Neural cell (in vitro differentiated cells): ENCODE data around the gene MAST4. TPM values are rescaled to one million over a fixed set of nuclear protein-coding genes. Genes with fewer than 3 reads are reported as not detected.

ENCODE experiments used
- H2AFZ ChIP-seq: fragments of 200-600, 300-800 bp; sonication (generic), shearing (Covaris generic); 2 replicates; pipeline ENCODE4 v1.6.0; 2014; ENCODE audit warnings: low read depth, mild to moderate bottlenecking, antibody characterized with exemption, low read length, moderate library complexity
- H3F3A ChIP-seq: fragments of 200-600 bp; shearing (Covaris generic); 2 replicates; pipeline ENCODE4 v1.6.1; 2016; ENCODE audit warnings: mild to moderate bottlenecking, moderate library complexity, mixed read lengths, antibody characterized with exemption, low read length; ENCODE audit not compliant: insufficient read depth, poor library complexity, severe bottlenecking
- H3K27ac ChIP-seq: fragments of 200-600, 300-800 bp; sonication (generic), shearing (Covaris generic); 2 replicates; pipeline ENCODE4 v1.5.1; 2014; ENCODE audit warnings: mild to moderate bottlenecking, low read length, moderate library complexity
- H3K27me3 ChIP-seq: fragments of 300-800, 200-600 bp; sonication (generic), shearing (Covaris generic); 2 replicates; pipeline ENCODE4 v1.6.0; 2014; ENCODE audit warnings: mild to moderate bottlenecking, low read depth, low read length, moderate library complexity; ENCODE audit not compliant: insufficient read depth
- H3K36me3 ChIP-seq: fragments of 300-800, 200-600 bp; sonication (generic), shearing (Covaris generic); 2 replicates; pipeline ENCODE4 v1.5.1; 2014; ENCODE audit warnings: mild to moderate bottlenecking, antibody characterized with exemption, low read length, moderate library complexity; ENCODE audit not compliant: insufficient read depth
- H3K4me2 ChIP-seq: fragments of 300-800, 200-600 bp; sonication (generic), shearing (Covaris generic); 2 replicates; pipeline ENCODE4 v1.6.0; 2014; ENCODE audit warnings: mild to moderate bottlenecking, low read length
- H3K4me3 ChIP-seq: fragments of 300-800, 200-600 bp; sonication (generic), shearing (Covaris generic); 2 replicates; pipeline ENCODE4 v1.5.1; 2014; ENCODE audit warnings: mild to moderate bottlenecking, low read length, moderate library complexity
- H3K79me2 ChIP-seq: fragments of 200-600 bp; shearing (Covaris generic); replicated peaks from 2 replicates; pipeline ENCODE4 v1.6.0; 2014; ENCODE audit warnings: mild to moderate bottlenecking, low read length, moderate library complexity; ENCODE audit not compliant: insufficient read depth
- H3K9ac ChIP-seq: fragments of 300-800, 200-600 bp; sonication (generic), shearing (Covaris generic); 2 replicates; pipeline ENCODE4 v1.6.1; 2016; ENCODE audit warnings: mild to moderate bottlenecking, low read length, mixed read lengths
- H3K9me2 ChIP-seq: fragments of 200-600 bp; shearing (Covaris generic); 2 replicates; pipeline ENCODE4 v1.6.1; 2016; ENCODE audit warnings: mild to moderate bottlenecking, low read length, mixed read lengths; ENCODE audit not compliant: insufficient read depth
- H3K9me3 ChIP-seq: fragments of 200-600, 300-800 bp; sonication (generic), shearing (Covaris generic); 2 replicates; pipeline ENCODE4 v1.6.1; 2016; ENCODE audit warnings: mild to moderate bottlenecking, mixed run types, low read length, moderate library complexity, mixed read lengths
- H4K20me1 ChIP-seq: fragments of 200-600 bp; shearing (Covaris generic); 2 replicates; pipeline ENCODE4 v1.6.1; 2016; ENCODE audit warnings: mild to moderate bottlenecking, mixed run types; ENCODE audit not compliant: insufficient read depth
- EP300 ChIP-seq: fragments of 450-650 bp; conservative IDR thresholded peaks from 2 replicates; pipeline ENCODE4 v1.6.1; 2014; ENCODE audit warnings: antibody characterized with exemption, mild to moderate bottlenecking, moderate library complexity; ENCODE audit not compliant: poor library complexity, severe bottlenecking
- EZH2 ChIP-seq: fragments of 200-600, 300-800 bp; shearing (Covaris generic), sonication (generic); IDR thresholded peaks from 2 replicates; pipeline ENCODE4 v1.6.1; 2014; ENCODE audit warnings: antibody characterized with exemption, low read length, borderline replicate concordance, mild to moderate bottlenecking; ENCODE audit not compliant: insufficient read depth, poor library complexity, severe bottlenecking
- MXI1 ChIP-seq: fragments of 450-650 bp; conservative IDR thresholded peaks from 2 replicates; pipeline ENCODE4 v1.6.1; 2014; ENCODE audit warnings: antibody characterized with exemption, mild to moderate bottlenecking; ENCODE audit not compliant: poor library complexity, severe bottlenecking
- POLR2AphosphoS5 ChIP-seq: IDR thresholded peaks from 2 replicates; pipeline ENCODE4 v1.6.1; 2012
- RAD21 ChIP-seq: fragments of 450-650 bp; conservative IDR thresholded peaks from 2 replicates; pipeline ENCODE4 v1.6.1; 2014; ENCODE audit warnings: antibody characterized with exemption, mild to moderate bottlenecking, moderate library complexity
- REST ChIP-seq: IDR thresholded peaks from 2 replicates; pipeline ENCODE4 v1.6.1; 2012; ENCODE audit warnings: borderline replicate concordance
- SMC3 ChIP-seq: fragments of 450-650 bp; conservative IDR thresholded peaks from 2 replicates; pipeline ENCODE4 v1.6.1; 2014; ENCODE audit warnings: antibody characterized with exemption, mild to moderate bottlenecking, moderate library complexity; ENCODE audit not compliant: poor library complexity
- TAF1 ChIP-seq: IDR thresholded peaks from 2 replicates; pipeline ENCODE4 v1.6.1; 2012; ENCODE audit warnings: low read depth
- polyA plus RNA-seq: library from polyadenylated mRNA; depleted of rRNA; stranded (reverse); fragments of >200 nt; gene quantifications from 2 replicates; pipeline ENCODE4 v1.2.3, GENCODE V29; 2014
- TF ChIP-seq, protein P1 (sequence below): fragments of 450-650 bp; IDR thresholded peaks from 2 replicates; pipeline ENCODE4 v1.5.1; 2014; ENCODE audit warnings: antibody characterized with exemption, mild to moderate bottlenecking, moderate library complexity; ENCODE audit not compliant: poor library complexity, severe bottlenecking

Gene MAST4
- polyA plus RNA-seq, 1 donor from 2014 or later: 2.3 TPM

GRCh38 chr5:66796305-66797292 is 200.4 kb downstream of the MAST4 start:
- H3K79me2 ChIP-seq: no peaks in the 10 kb centered on the region

GRCh38 chr5:66802941-66803340 is 206.7 kb downstream of the MAST4 start:
- Histone ChIP-seq H4K20me1 (no peaks in the 10 kb centered on the region), H3K9me3 (no peaks in the 10 kb centered on the region), H3K9me2 (no peaks in the 10 kb centered on the region), H3K4me3 (no peak overlapping the region), H3F3A (no peaks in the 10 kb centered on the region), H3K4me2 (no peak overlapping the region), H3K27ac (no peak overlapping the region), H3K27me3 (no peaks in the 10 kb centered on the region), H3K9ac (no peak overlapping the region), H2AFZ (no peak overlapping the region), H3K79me2 (no peaks in the 10 kb centered on the region), H3K36me3 (no peaks in the 10 kb centered on the region)
- TF ChIP-seq REST: no peak
- no peak for TF ChIP-seq MXI1
- no peak for TF ChIP-seq EZH2
- TF ChIP-seq RAD21: no peak
- TF ChIP-seq SMC3: no peak
- TF ChIP-seq EP300: no peak
- TF ChIP-seq, protein P1, sequence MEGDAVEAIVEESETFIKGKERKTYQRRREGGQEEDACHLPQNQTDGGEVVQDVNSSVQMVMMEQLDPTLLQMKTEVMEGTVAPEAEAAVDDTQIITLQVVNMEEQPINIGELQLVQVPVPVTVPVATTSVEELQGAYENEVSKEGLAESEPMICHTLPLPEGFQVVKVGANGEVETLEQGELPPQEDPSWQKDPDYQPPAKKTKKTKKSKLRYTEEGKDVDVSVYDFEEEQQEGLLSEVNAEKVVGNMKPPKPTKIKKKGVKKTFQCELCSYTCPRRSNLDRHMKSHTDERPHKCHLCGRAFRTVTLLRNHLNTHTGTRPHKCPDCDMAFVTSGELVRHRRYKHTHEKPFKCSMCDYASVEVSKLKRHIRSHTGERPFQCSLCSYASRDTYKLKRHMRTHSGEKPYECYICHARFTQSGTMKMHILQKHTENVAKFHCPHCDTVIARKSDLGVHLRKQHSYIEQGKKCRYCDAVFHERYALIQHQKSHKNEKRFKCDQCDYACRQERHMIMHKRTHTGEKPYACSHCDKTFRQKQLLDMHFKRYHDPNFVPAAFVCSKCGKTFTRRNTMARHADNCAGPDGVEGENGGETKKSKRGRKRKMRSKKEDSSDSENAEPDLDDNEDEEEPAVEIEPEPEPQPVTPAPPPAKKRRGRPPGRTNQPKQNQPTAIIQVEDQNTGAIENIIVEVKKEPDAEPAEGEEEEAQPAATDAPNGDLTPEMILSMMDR: no peak
- TF ChIP-seq POLR2AphosphoS5: no peak
- no peak for TF ChIP-seq TAF1

More at GRCh38 chr5:66796305-66797292, 200.4 kb downstream of the MAST4 start:
- H3K4me2 ChIP-seq: no peak overlapping the region
- H4K20me1 ChIP-seq: no peaks in the 10 kb centered on the region
- no peaks in the 10 kb centered on the region for H3F3A ChIP-seq
- H3K4me3 ChIP-seq: no peak overlapping the region
- H3K27me3 ChIP-seq: no peaks in the 10 kb centered on the region
- H3K9ac ChIP-seq: no peak overlapping the region
- no peaks in the 10 kb centered on the region for H3K36me3 ChIP-seq
- TF ChIP-seq TAF1 (no peak), POLR2AphosphoS5 (no peak), RAD21 (no peak), SMC3 (no peak)
- no peaks in the 10 kb centered on the region for H3K9me2 ChIP-seq
- H2AFZ ChIP-seq: no peak overlapping the region
- H3K9me3 ChIP-seq: no peaks in the 10 kb centered on the region
- no peak overlapping the region for H3K27ac ChIP-seq
